CD4-positive, alpha-beta T cell treated with Interleukin-15 for 1 hour (primary cell): ENCODE measurements around the gene CAMK4.
A peak's percentile ranks its signal among the peaks of the same experiment; 100 is the strongest.

ENCODE experiments used
- DNase-seq: peaks from one replicate; pipeline ENCODE4 v3.0.0-alpha.2; 2020

The CAMK4 gene

GRCh38 chr5:111507276-111507675 lies 283.1 kb downstream of the CAMK4 start:
- DNase-seq, result no peak

- DNase-seq, result no peak
Measured at GRCh38 chr5:111509119-111509518, 284.9 kb downstream of the CAMK4 start.

GRCh38 chr5:111511174-111511830 lies 287.1 kb downstream of the CAMK4 start:
- no peak for DNase-seq

- peak; percentile 18 for DNase-seq
Measured at GRCh38 chr5:111511831-111512374, 287.7 kb downstream of the CAMK4 start.

- peak; percentile 96 for DNase-seq
Measured at GRCh38 chr5:111512375-111513130, 288.4 kb downstream of the CAMK4 start, which contains the start of gene STARD4. Gene STARD4 (minus strand): TSS chr5:111512535. CDS start chr5:111507433, 5,102 bp downstream.

- no peak for DNase-seq
Measured at GRCh38 chr5:111513131-111513520, 288.9 kb downstream of the CAMK4 start.

GRCh38 chr5:111514087-111514486 lies 289.9 kb downstream of the CAMK4 start:
- no peak for DNase-seq

- no peak for DNase-seq
Measured at GRCh38 chr5:111517853-111518501, 293.8 kb downstream of the CAMK4 start.

GRCh38 chr5:111518777-111519176 lies 294.6 kb downstream of the CAMK4 start:
- no peak for DNase-seq

GRCh38 chr5:111520908-111521307 lies 296.7 kb downstream of the CAMK4 start:
- DNase-seq, result no peak

GRCh38 chr5:111528056-111528455 lies 303.9 kb downstream of the CAMK4 start:
- DNase-seq, result no peak

- peak; percentile 95 for DNase-seq
Measured at GRCh38 chr5:111530298-111530740, 306.1 kb downstream of the CAMK4 start.

- no peak for DNase-seq
Measured at GRCh38 chr5:111532886-111533582, 308.9 kb downstream of the CAMK4 start.

- DNase-seq, result no peak
Measured at GRCh38 chr5:111535879-111536549, 311.8 kb downstream of the CAMK4 start.

- DNase-seq, result no peak
Measured at GRCh38 chr5:111537141-111538024, 313.2 kb downstream of the CAMK4 start.
